PC-9 (cell line): Measurements from ENCODE around the gene TSHZ2. TPM values are rescaled to one million over a fixed set of nuclear protein-coding genes. Genes with fewer than 3 reads are reported as not detected.

ENCODE experiments used
- BruUV-seq: library from RNA; stranded (reverse); fragments of 400-500 nt; replicated peaks from 2 replicates; lab custom pipeline; 2021; lab: Mats Ljungman, UMichigan
- CTCF ChIA-PET: fragments of 300-600 bp; sonication (Branson Sonifier 250); formaldehyde crosslinking; loops from one replicate; lab custom pipeline; 2022; ENCODE audit warnings: antibody characterized with exemption; lab: Charles Lee
- POLR2A ChIA-PET: fragments of 300-600 bp; sonication (Branson Sonifier 250); formaldehyde crosslinking; loops from one replicate; lab custom pipeline; 2022; ENCODE audit warnings: antibody characterized with exemption; ENCODE audit not compliant: unreplicated experiment; lab: Charles Lee
- DNase-seq, 2 experiments: peaks; one replicate each; pipeline versions ENCODE4 v3.0.0 to v3.0.0-alpha.2; 2015 to 2022; ENCODE audit warnings: mixed read lengths in 1 of 2
- H2AFZ ChIP-seq: fragments of 200-600 bp; sonication (generic); 2 replicates; pipeline ENCODE4 v1.8.1; 2017; ENCODE audit warnings: antibody characterized with exemption
- H3F3A ChIP-seq: fragments of 200-600 bp; sonication (generic); 2 replicates; pipeline ENCODE4 v1.8.1; 2017; ENCODE audit warnings: antibody characterized with exemption, mild to moderate bottlenecking, low read depth; ENCODE audit not compliant: insufficient read depth
- H3K27ac ChIP-seq: fragments of 200-600 bp; sonication (generic); 2 replicates; pipeline ENCODE4 v1.6.1; 2016; ENCODE audit warnings: mixed run types
- H3K27me3 ChIP-seq: fragments of 200-600 bp; sonication (generic); 2 replicates; pipeline ENCODE4 v1.6.1; 2016; ENCODE audit warnings: low read depth, mixed run types; ENCODE audit not compliant: insufficient read depth
- H3K36me3 ChIP-seq: fragments of 200-600 bp; sonication (generic); 2 replicates; pipeline ENCODE4 v1.6.1; 2016; ENCODE audit warnings: low read depth, mixed run types
- H3K4me1 ChIP-seq: fragments of 200-600 bp; sonication (generic); replicated peaks from 2 replicates; pipeline ENCODE4 v1.6.1; 2016; ENCODE audit warnings: mixed run types; ENCODE audit not compliant: insufficient read depth
- H3K4me2 ChIP-seq: fragments of 200-600 bp; sonication (generic); 2 replicates; pipeline ENCODE4 v1.6.1; 2017; ENCODE audit warnings: mixed run types
- H3K4me3 ChIP-seq: fragments of 200-600 bp; sonication (generic); 2 replicates; pipeline ENCODE4 v1.6.1; 2016; ENCODE audit warnings: mixed run types
- H3K79me2 ChIP-seq: fragments of 200-600 bp; sonication (generic); 2 replicates; pipeline ENCODE4 v1.6.1; 2017; ENCODE audit warnings: low read depth, mixed run types
- H3K9me2 ChIP-seq: fragments of 200-600 bp; sonication (generic); 2 replicates; pipeline ENCODE4 v1.8.1; 2017; ENCODE audit warnings: mild to moderate bottlenecking; ENCODE audit not compliant: insufficient read depth
- H3K9me3 ChIP-seq: fragments of 200-600 bp; sonication (generic); 2 replicates; pipeline ENCODE4 v1.8.1; 2016; ENCODE audit warnings: low read depth; ENCODE audit not compliant: insufficient read depth
- H4K20me1 ChIP-seq: fragments of 200-600 bp; sonication (generic); 2 replicates; pipeline ENCODE4 v1.8.1; 2017; ENCODE audit not compliant: insufficient read depth
- EZH2 ChIP-seq: fragments of 200-600 bp; sonication (generic); IDR thresholded peaks from 2 replicates; pipeline ENCODE4 v1.8.0; 2017; ENCODE audit warnings: antibody characterized with exemption, low read depth
- intact Hi-C: fragments of 100-400 bp; cut with micrococcal nuclease; formaldehyde crosslinking; loops from one replicate; pipeline ENCODE4 v1.10.0; 2022; ENCODE audit not compliant: unreplicated experiment
- total RNA-seq: library from RNA; stranded (reverse); gene quantifications from 2 replicates; pipeline ENCODE4 v1.2.3, GENCODE V29; 2021
- TF ChIP-seq, protein P1 (sequence below): fragments of 200-600 bp; sonication (generic); conservative IDR thresholded peaks from 2 replicates; pipeline ENCODE4 v1.6.1; 2017; ENCODE audit warnings: mixed run types, antibody characterized with exemption, mild to moderate bottlenecking, moderate library complexity

The TSHZ2 gene
- total RNA-seq, 1 experiment from 2014 or later = not detected

- Histone ChIP-seq H3K79me2 (no peaks in the 10 kb centered on the region), H3K27me3 (peaks cover 52% of the 10 kb centered on the region), H4K20me1 (no peaks in the 10 kb centered on the region), H3K9me2 (no peaks in the 10 kb centered on the region), H2AFZ (no peak overlapping the region), H3K4me1 (no peaks in the 10 kb centered on the region), H3K4me2 (no peak overlapping the region), H3K4me3 (no peak overlapping the region), H3F3A (no peaks in the 10 kb centered on the region), H3K36me3 (no peaks in the 10 kb centered on the region), H3K9me3 (no peaks in the 10 kb centered on the region), H3K27ac (no peak overlapping the region)
- no peak for DNase-seq
- TF ChIP-seq, protein P1, sequence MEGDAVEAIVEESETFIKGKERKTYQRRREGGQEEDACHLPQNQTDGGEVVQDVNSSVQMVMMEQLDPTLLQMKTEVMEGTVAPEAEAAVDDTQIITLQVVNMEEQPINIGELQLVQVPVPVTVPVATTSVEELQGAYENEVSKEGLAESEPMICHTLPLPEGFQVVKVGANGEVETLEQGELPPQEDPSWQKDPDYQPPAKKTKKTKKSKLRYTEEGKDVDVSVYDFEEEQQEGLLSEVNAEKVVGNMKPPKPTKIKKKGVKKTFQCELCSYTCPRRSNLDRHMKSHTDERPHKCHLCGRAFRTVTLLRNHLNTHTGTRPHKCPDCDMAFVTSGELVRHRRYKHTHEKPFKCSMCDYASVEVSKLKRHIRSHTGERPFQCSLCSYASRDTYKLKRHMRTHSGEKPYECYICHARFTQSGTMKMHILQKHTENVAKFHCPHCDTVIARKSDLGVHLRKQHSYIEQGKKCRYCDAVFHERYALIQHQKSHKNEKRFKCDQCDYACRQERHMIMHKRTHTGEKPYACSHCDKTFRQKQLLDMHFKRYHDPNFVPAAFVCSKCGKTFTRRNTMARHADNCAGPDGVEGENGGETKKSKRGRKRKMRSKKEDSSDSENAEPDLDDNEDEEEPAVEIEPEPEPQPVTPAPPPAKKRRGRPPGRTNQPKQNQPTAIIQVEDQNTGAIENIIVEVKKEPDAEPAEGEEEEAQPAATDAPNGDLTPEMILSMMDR = no peak
- no peak for TF ChIP-seq EZH2
- ChIA-PET POLR2A (no interaction called here), CTCF (no interaction called here)
- intact Hi-C loops = no loop called here
- BruUV-seq = no TSS peak
Measured at GRCh38 chr20:52936351-52937340, 35.5 kb upstream of the TSHZ2 start.

DNA sequence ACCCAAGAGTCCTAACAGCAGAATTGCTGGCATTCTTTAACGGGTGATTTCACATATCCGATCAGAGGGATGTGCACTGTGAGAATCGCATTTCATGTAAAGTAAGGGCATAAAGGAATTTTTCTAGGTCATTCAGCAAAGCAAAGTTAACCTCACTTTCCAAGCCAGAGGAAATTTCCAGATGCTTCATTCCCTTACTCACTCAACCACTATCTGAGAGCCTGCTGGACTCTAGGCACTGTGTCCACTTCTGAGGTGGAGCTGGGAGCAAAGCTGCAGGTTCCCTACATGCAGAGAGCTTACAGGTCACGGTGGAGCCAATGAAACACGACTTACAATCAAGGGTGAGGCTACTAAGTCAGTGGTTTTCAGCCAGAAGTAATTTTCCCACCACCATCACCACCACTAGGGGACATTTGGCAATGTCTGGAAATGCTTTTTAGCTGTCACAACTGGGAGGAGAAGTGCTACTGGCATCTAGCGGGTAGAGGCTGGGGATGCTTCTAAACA, 34.5 kb upstream of the TSHZ2 start:
- DNase-seq = no peak
- intact Hi-C loops = no loop called here
- no peak overlapping the region for H3K4me3 ChIP-seq

DNA sequence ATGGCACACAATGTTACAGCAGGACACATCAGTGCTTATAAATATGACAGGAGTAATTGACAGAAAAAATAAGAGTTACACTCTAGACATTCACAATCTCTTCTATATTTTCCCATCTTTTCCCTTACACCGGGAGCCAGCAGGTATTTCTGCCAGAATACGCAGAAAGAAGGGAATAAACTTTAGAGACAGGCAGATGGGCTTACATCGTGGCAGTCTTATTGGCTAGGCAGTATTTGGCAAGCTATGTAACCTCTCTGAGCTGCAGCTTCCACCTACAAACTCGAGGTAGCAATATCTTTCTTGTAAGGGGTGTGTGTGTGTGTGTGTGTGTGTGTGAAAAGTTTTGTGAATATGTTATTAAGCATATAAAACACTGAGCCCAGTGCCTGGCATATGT, 33.0 kb upstream of the TSHZ2 start:
- Histone ChIP-seq H3K79me2 (no peaks in the 10 kb centered on the region), H3K27ac (no peak overlapping the region)

More for the DNA sequence above, 34.5 kb upstream of the TSHZ2 start:
- no peak overlapping the region for H3K27ac ChIP-seq
- BruUV-seq = no TSS peak
- H3K4me2 ChIP-seq = no peak overlapping the region
- no peaks in the 10 kb centered on the region for H3K9me3 ChIP-seq
- no peaks in the 10 kb centered on the region for H3K36me3 ChIP-seq
- H3K4me1 ChIP-seq = no peaks in the 10 kb centered on the region
- H3K27me3 ChIP-seq = peaks cover 52% of the 10 kb centered on the region
- H4K20me1 ChIP-seq = no peaks in the 10 kb centered on the region
- ChIA-PET POLR2A (no interaction called here), CTCF (no interaction called here)
- no peaks in the 10 kb centered on the region for H3K79me2 ChIP-seq
- TF ChIP-seq, protein P1 = no peak
- no peak for TF ChIP-seq EZH2
- no peaks in the 10 kb centered on the region for H3K9me2 ChIP-seq
- H2AFZ ChIP-seq = no peak overlapping the region
- no peaks in the 10 kb centered on the region for H3F3A ChIP-seq

More for the DNA sequence above, 33.0 kb upstream of the TSHZ2 start:
- TF ChIP-seq, protein P1 = no peak
- TF ChIP-seq EZH2 = no peak
- Histone ChIP-seq H3K4me1 (no peaks in the 10 kb centered on the region), H3F3A (no peaks in the 10 kb centered on the region), H3K9me2 (no peaks in the 10 kb centered on the region), H2AFZ (no peak overlapping the region), H3K9me3 (0 out of 2 replicates have a peak, but pooled peaks cover 4% of the 10 kb centered on the region), H3K4me2 (no peak overlapping the region), H4K20me1 (no peaks in the 10 kb centered on the region), H3K27me3 (peaks cover 46% of the 10 kb centered on the region), H3K36me3 (no peaks in the 10 kb centered on the region), H3K4me3 (no peak overlapping the region)
- ChIA-PET POLR2A (interaction anchor here (0.6 kb wide), 1 partner anchor 23 kb away, joined by 6 read pairs; no protein-coding TSS in a partner anchor), CTCF (no interaction called here)
- no peak for DNase-seq
- intact Hi-C loops = no loop called here
- no TSS peak for BruUV-seq
